PC-3 (cell line): ENCODE results near the gene KCTD5. TPM values are rescaled to one million over a fixed set of nuclear protein-coding genes. Genes with fewer than 3 reads are reported as not detected.

Experiments
- ATAC-seq: fragments of 200-7000 bp; cut with Tn5 transposase; 2 replicates; pipeline ENCODE4 v1.9.1; 2020; ENCODE audit warnings: mild to moderate bottlenecking, moderate library complexity
- BruUV-seq: library from RNA; stranded (reverse); fragments of 400-500 nt; replicated peaks from 2 replicates; lab custom pipeline; 2021; lab: Mats Ljungman, UMichigan
- CTCF ChIA-PET: fragments of 300-600 bp; sonication (Branson Sonifier 250); formaldehyde crosslinking; loops from one replicate; lab custom pipeline; 2022; ENCODE audit warnings: antibody characterized with exemption; lab: Charles Lee
- POLR2A ChIA-PET: fragments of 300-600 bp; sonication (Branson Sonifier 250); formaldehyde crosslinking; loops from one replicate; lab custom pipeline; 2022; ENCODE audit warnings: antibody characterized with exemption; ENCODE audit not compliant: unreplicated experiment; lab: Charles Lee
- DNase-seq: peaks from one replicate; pipeline ENCODE4 v3.0.0-alpha.2; 2015
- H2AFZ ChIP-seq: fragments of 300-600 bp; sonication (generic); 2 replicates; pipeline ENCODE4 v1.6.0; 2016; ENCODE audit warnings: antibody characterized with exemption, low read length
- H3F3A ChIP-seq: fragments of 300-600 bp; sonication (generic); one replicate; pipeline ENCODE4 v1.6.0; 2017; ENCODE audit warnings: antibody characterized with exemption, low read length, control low read depth, mild to moderate bottlenecking; ENCODE audit not compliant: unreplicated experiment
- H3K27ac ChIP-seq: fragments of 300-600 bp; sonication (generic); 2 replicates; pipeline ENCODE4 v1.5.1; 2016; ENCODE audit warnings: mild to moderate bottlenecking, low read length
- H3K27me3 ChIP-seq: fragments of 300-600 bp; sonication (generic); 2 replicates; pipeline ENCODE4 v1.6.1; 2016; ENCODE audit warnings: low read length, mixed read lengths
- H3K36me3 ChIP-seq: fragments of 300-600 bp; sonication (generic); 2 replicates; pipeline ENCODE4 v1.6.1; 2016; ENCODE audit warnings: low read depth, mixed run types, low read length, mixed read lengths
- H3K4me1 ChIP-seq: fragments of 300-600 bp; sonication (generic); 2 replicates; pipeline ENCODE4 v1.5.1; 2016; ENCODE audit warnings: low read length; ENCODE audit not compliant: insufficient read depth
- H3K4me2 ChIP-seq: fragments of 300-600 bp; sonication (generic); 2 replicates; pipeline ENCODE4 v1.6.0; 2016; ENCODE audit warnings: low read length
- H3K4me3 ChIP-seq: fragments of 300-600 bp; sonication (generic); 2 replicates; pipeline ENCODE4 v1.5.1; 2016; ENCODE audit warnings: mild to moderate bottlenecking, low read length, mixed read lengths
- H3K79me2 ChIP-seq: fragments of 300-600 bp; sonication (generic); 2 replicates; pipeline ENCODE4 v1.6.1; 2017; ENCODE audit warnings: low read length, mixed read lengths
- H3K9ac ChIP-seq: fragments of 300-600 bp; sonication (generic); 2 replicates; pipeline ENCODE4 v1.6.0; 2016; ENCODE audit warnings: mild to moderate bottlenecking, low read length
- H3K9me2 ChIP-seq: fragments of 300-600 bp; sonication (generic); replicated peaks from 2 replicates; pipeline ENCODE4 v1.6.1; 2016; ENCODE audit warnings: mixed run types, low read length, mixed read lengths
- H3K9me3 ChIP-seq: fragments of 300-600 bp; sonication (generic); 2 replicates; pipeline ENCODE4 v1.6.1; 2016; ENCODE audit warnings: low read length, mixed read lengths
- H4K20me1 ChIP-seq: fragments of 300-600 bp; sonication (generic); 2 replicates; pipeline ENCODE4 v1.6.1; 2016; ENCODE audit warnings: low read length, mixed read lengths
- CTCF ChIP-seq: fragments of 300-600 bp; sonication (generic); conservative IDR thresholded peaks from 2 replicates; pipeline ENCODE4 v1.5.1; 2017; ENCODE audit warnings: antibody characterized with exemption, low read depth, mild to moderate bottlenecking, low read length
- EZH2 ChIP-seq: fragments of 300-600 bp; sonication (generic); IDR thresholded peaks from one replicate; pipeline ENCODE4 v1.6.1; 2017; ENCODE audit warnings: antibody characterized with exemption, mild to moderate bottlenecking, low read length; ENCODE audit not compliant: unreplicated experiment
- EZH2phosphoT487 ChIP-seq: fragments of 300-600 bp; sonication (generic); IDR thresholded peaks from 2 replicates; pipeline ENCODE4 v1.6.1; 2018; ENCODE audit warnings: mild to moderate bottlenecking, antibody characterized with exemption, low read length, borderline replicate concordance
- intact Hi-C: fragments of 100-400 bp; cut with micrococcal nuclease; formaldehyde crosslinking; loops from 2 replicates; pipeline ENCODE4 v1.9.0; 2023
- total RNA-seq: library from RNA; depleted of rRNA; stranded (reverse); fragments of >200 nt; gene quantifications from 2 replicates; pipeline ENCODE4 v1.2.3, GENCODE V29; 2014

The KCTD5 gene
- total RNA-seq, 1 experiment from 2014 or later, result 52.2 TPM

- TSS peak; percentile 10 for BruUV-seq
- no peaks in the 10 kb centered on the region for H3K9me3 ChIP-seq
- H3K9ac ChIP-seq, result no peak overlapping the region
- no peaks in the 10 kb centered on the region for H3K27me3 ChIP-seq
- intact Hi-C loops, result no loop called here
- H3K4me3 ChIP-seq, result no peak overlapping the region
- no peaks in the 10 kb centered on the region for H4K20me1 ChIP-seq
- ATAC-seq (no peak), DNase-seq (no peak)
- H3F3A ChIP-seq, result no peaks in the 10 kb centered on the region
- TF ChIP-seq EZH2, result no peak
- TF ChIP-seq CTCF, result no peak
- TF ChIP-seq EZH2phosphoT487, result no peak
- no peaks in the 10 kb centered on the region for H3K79me2 ChIP-seq
- no peak overlapping the region for H3K4me2 ChIP-seq
- H3K36me3 ChIP-seq, result no peaks in the 10 kb centered on the region; the same call in 1 of the 2 replicates
- no peaks in the 10 kb centered on the region for H3K4me1 ChIP-seq
- H3K27ac ChIP-seq, result no peak overlapping the region
- POLR2A ChIA-PET, result no interaction called here
- CTCF ChIA-PET, result no interaction called here
- no peaks in the 10 kb centered on the region for H3K9me2 ChIP-seq
- no peak overlapping the region for H2AFZ ChIP-seq
Measured at GRCh38 chr16:2707368-2708289, 25.3 kb downstream of the KCTD5 start.

GRCh38 chr16:2708290-2708639 lies 25.9 kb downstream of the KCTD5 start:
- DNase-seq (no peak), ATAC-seq (no peak)
- CTCF ChIA-PET, result no interaction called here
- Histone ChIP-seq H3K4me3 (no peak overlapping the region), H3F3A (no peaks in the 10 kb centered on the region), H2AFZ (no peak overlapping the region), H3K27me3 (no peaks in the 10 kb centered on the region), H3K27ac (no peak overlapping the region), H3K79me2 (no peaks in the 10 kb centered on the region), H3K9me3 (no peaks in the 10 kb centered on the region), H3K36me3 (no peaks in the 10 kb centered on the region), H4K20me1 (no peaks in the 10 kb centered on the region), H3K9me2 (no peaks in the 10 kb centered on the region), H3K9ac (no peak overlapping the region), H3K4me1 (no peaks in the 10 kb centered on the region), H3K4me2 (no peak overlapping the region)
- TF ChIP-seq EZH2phosphoT487 (no peak), EZH2 (no peak), CTCF (no peak)
- POLR2A ChIA-PET, result no interaction called here
- BruUV-seq, result no TSS peak
- intact Hi-C loops, result no loop called here
